Left renal pelvis (tissue), 4 donors: Measurements from ENCODE around the gene PKP3. TPM values are rescaled to one million over a fixed set of nuclear protein-coding genes. Genes with fewer than 3 reads are reported as not detected.
"Not testable (repeated sequence)": the region's sequence is repeated elsewhere in the genome, so short reads cannot be mapped to it uniquely, and the experiment has no call there.

Experiments
- DNase-seq, 4 donors: peaks; one replicate each; pipeline ENCODE4 v3.0.0-alpha.2; 2013; ENCODE audit warnings: low read depth in 4 of 4, low spot score in 3 of 4
- polyA plus RNA-seq, 4 donors: library from polyadenylated mRNA; unstranded; fragments of 120-200 nt; gene quantifications; one replicate each; pipeline ENCODE4 v1.2.1, GENCODE V29; 2013; ENCODE audit not compliant: insufficient read length in 4 of 4

PKP3 gene
- polyA plus RNA-seq, 4 donors = 0.38 to 9.1 (median 4.9) TPM

- DNase-seq = no peak
These were observed 16.7 kb upstream of the PKP3 start for GRCh38 chr11:377174-377865.

- DNase-seq = no peak
These were observed 16.0 kb upstream of the PKP3 start for GRCh38 chr11:377883-378500.

GRCh38 chr11:379205-380094, 14.6 kb upstream of the PKP3 start:
- no peak for DNase-seq

GRCh38 chr11:380095-380480, 13.9 kb upstream of the PKP3 start:
- DNase-seq = no peak

- no peak for DNase-seq
These were observed 13.5 kb upstream of the PKP3 start for GRCh38 chr11:380491-380890.

- DNase-seq = no peak
These were observed 13.0 kb upstream of the PKP3 start for GRCh38 chr11:380996-381395.

GRCh38 chr11:381501-382072, 12.4 kb upstream of the PKP3 start:
- no peak for DNase-seq

- no peak for DNase-seq
These were observed 11.9 kb upstream of the PKP3 start for GRCh38 chr11:382081-382629.

- DNase-seq = no peak
These were observed 10.6 kb upstream of the PKP3 start for GRCh38 chr11:383431-383830.

GRCh38 chr11:384511-384910, 9.5 kb upstream of the PKP3 start:
- no peak for DNase-seq

- no peak for DNase-seq
These were observed 8.2 kb upstream of the PKP3 start for GRCh38 chr11:385594-386351.

- no peak for DNase-seq
These were observed 7.5 kb upstream of the PKP3 start for GRCh38 chr11:386483-386882.

- no peak for DNase-seq
These were observed 6.7 kb upstream of the PKP3 start for GRCh38 chr11:387193-387793.

GRCh38 chr11:389369-389768, 4.6 kb upstream of the PKP3 start:
- not testable (repeated sequence) for DNase-seq

GRCh38 chr11:390175-390574, 3.8 kb upstream of the PKP3 start:
- no peak for DNase-seq

- DNase-seq = no peak
These were observed 2.6 kb upstream of the PKP3 start for GRCh38 chr11:391117-392017.

GRCh38 chr11:392102-392777, 1.8 kb upstream of the PKP3 start:
- DNase-seq = no peak
